Fibroblast of skin of scalp (primary cell): ENCODE measurements around the gene UNC5B.

ENCODE experiments used
- DNase-seq: peaks from one replicate; pipeline ENCODE4 v3.0.0-alpha.2; 2013

Gene UNC5B

DNA sequence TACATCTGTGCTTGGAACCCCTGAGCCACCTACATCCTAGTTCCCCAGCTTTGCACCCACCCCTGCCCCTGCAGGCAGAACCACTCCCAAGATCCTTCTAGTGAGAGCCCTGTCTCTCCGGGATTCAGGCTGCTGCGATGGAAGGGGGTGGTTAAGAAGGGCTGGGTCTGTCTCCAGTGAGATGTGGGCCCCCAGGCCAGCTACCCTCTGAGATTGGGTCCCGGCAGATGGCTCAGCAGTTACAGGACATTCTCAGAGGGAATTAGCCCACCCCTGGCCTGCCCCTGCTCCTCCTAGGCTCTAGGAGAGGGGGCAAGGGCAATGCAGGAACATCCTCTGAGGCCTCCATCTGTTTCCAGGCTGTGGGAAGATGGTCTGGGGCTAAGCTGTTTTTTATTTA is 134.4 kb downstream of the UNC5B start:
- DNase-seq: no peak

- no peak for DNase-seq
These were observed 135.4 kb downstream of the UNC5B start for GRCh38 chr10:71347587-71348395.

DNA sequence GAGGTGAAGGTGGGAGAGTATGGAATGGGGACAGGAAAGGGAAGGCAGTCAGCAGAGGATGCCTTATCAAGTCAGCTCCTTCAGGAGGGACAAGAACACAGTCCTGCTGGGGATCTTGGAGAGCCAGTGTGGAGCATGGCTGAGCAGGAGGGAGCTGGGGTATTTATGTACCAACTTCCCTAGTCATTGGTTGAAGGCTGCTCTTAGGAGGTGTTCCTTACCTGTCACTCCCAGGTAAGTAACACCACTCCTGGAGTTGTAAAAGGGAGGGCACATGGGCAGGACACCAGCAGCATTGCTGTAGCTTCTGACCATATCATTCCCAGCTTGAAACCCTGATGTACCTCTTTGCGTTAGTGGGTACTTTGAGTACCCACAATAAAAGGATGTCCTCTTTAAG is 136.5 kb downstream of the UNC5B start:
- no peak for DNase-seq

GRCh38 chr10:71349406-71349805 is 137.0 kb downstream of the UNC5B start:
- no peak for DNase-seq

- DNase-seq: no peak
These were observed 138.7 kb downstream of the UNC5B start for GRCh38 chr10:71351087-71351486.

GRCh38 chr10:71351628-71352319 is 139.4 kb downstream of the UNC5B start:
- no peak for DNase-seq
